Posterior cingulate gyrus (tissue), 11 donors: ENCODE results near the gene ROBO1.
A peak's percentile ranks its signal among the peaks of the same experiment; 100 is the strongest.

Experiments
- DNase-seq, 10 donors: peaks; one replicate each; pipeline versions ENCODE4 v3.0.0 to v3.0.0-alpha.2; 2020 to 2021; ENCODE audit warnings: mixed read lengths in 3 of 10
- intact Hi-C: fragments of 100-400 bp; cut with DNase I; formaldehyde crosslinking; loops from one replicate; pipeline ENCODE4 v1.15.1; 2023

The ROBO1 gene

GRCh38 chr3:79396595-79396994 is 371.2 kb downstream of the ROBO1 start:
- intact Hi-C loops: no loop called here
- no peak for DNase-seq

GRCh38 chr3:79392479-79392878 is 375.3 kb downstream of the ROBO1 start:
- DNase-seq: no peak
- intact Hi-C loops: no loop called here

- no peak for DNase-seq
- intact Hi-C loops: no loop called here
Measured at GRCh38 chr3:79390352-79390751, 377.4 kb downstream of the ROBO1 start.

GRCh38 chr3:79385211-79385610 is 382.6 kb downstream of the ROBO1 start:
- intact Hi-C loops: no loop called here
- no peak for DNase-seq

- intact Hi-C loops: no loop called here
- no peak for DNase-seq
Measured at GRCh38 chr3:79383402-79384012, 384.3 kb downstream of the ROBO1 start.

- intact Hi-C loops: no loop called here
- DNase-seq: no peak
Measured at GRCh38 chr3:79380581-79380980, 387.2 kb downstream of the ROBO1 start.

GRCh38 chr3:79378064-79378463 is 389.7 kb downstream of the ROBO1 start:
- no peak for DNase-seq
- intact Hi-C loops: no loop called here

- intact Hi-C loops: no loop called here
- DNase-seq: no peak
Measured at GRCh38 chr3:79369306-79369705, 398.5 kb downstream of the ROBO1 start.

GRCh38 chr3:79368403-79368802 is 399.4 kb downstream of the ROBO1 start:
- intact Hi-C loops: no loop called here

GRCh38 chr3:79367803-79368202 is 400.0 kb downstream of the ROBO1 start:
- peak in 1 of 10 donors; percentile 58 for DNase-seq
- intact Hi-C loops: no loop called here

More at GRCh38 chr3:79368403-79368802, 399.4 kb downstream of the ROBO1 start:
- no peak for DNase-seq

GRCh38 chr3:79367066-79367465 is 400.7 kb downstream of the ROBO1 start:
- intact Hi-C loops: no loop called here
- DNase-seq: no peak

- DNase-seq: no peak
- intact Hi-C loops: no loop called here
Measured at GRCh38 chr3:79366414-79366813, 401.4 kb downstream of the ROBO1 start.

GRCh38 chr3:79364784-79365183 is 403.0 kb downstream of the ROBO1 start:
- intact Hi-C loops: loop anchor here (5.0 kb wide), 1 partner anchor 277 kb away; no protein-coding TSS in a partner anchor
- no peak for DNase-seq

GRCh38 chr3:79362571-79363270 is 405.1 kb downstream of the ROBO1 start:
- DNase-seq: no peak
- intact Hi-C loops: loop anchor here (5.0 kb wide), 1 partner anchor 275 kb away; no protein-coding TSS in a partner anchor

- no peak for DNase-seq
- intact Hi-C loops: loop anchor here (5.0 kb wide), 1 partner anchor 275 kb away; no protein-coding TSS in a partner anchor
Measured at GRCh38 chr3:79361748-79362378, 405.9 kb downstream of the ROBO1 start.

- intact Hi-C loops: no loop called here
- no peak for DNase-seq
Measured at GRCh38 chr3:79358327-79358726, 409.5 kb downstream of the ROBO1 start.

GRCh38 chr3:79354179-79354688 is 413.6 kb downstream of the ROBO1 start:
- intact Hi-C loops: no loop called here
- DNase-seq: no peak

- intact Hi-C loops: no loop called here
- DNase-seq: no peak
Measured at GRCh38 chr3:79351699-79352098, 416.1 kb downstream of the ROBO1 start.

GRCh38 chr3:79344876-79345871 is 422.6 kb downstream of the ROBO1 start:
- intact Hi-C loops: no loop called here
- no peak for DNase-seq

- DNase-seq: no peak
Measured at GRCh38 chr3:79341961-79342360, 425.8 kb downstream of the ROBO1 start.

More at GRCh38 chr3:79341961-79342360, 425.8 kb downstream of the ROBO1 start:
- intact Hi-C loops: no loop called here
